WERI-Rb-1 (cell line): Measurements from ENCODE around the gene KIF17.

Experiments
- DNase-seq: peaks from one replicate; pipeline ENCODE4 v3.0.0-alpha.2; 2020
- H3K27ac ChIP-seq: fragments of 250-450 bp; sonication (Bioruptor Pico); 2 replicates; pipeline ENCODE4 v1.5.1; 2020; ENCODE audit warnings: mild to moderate bottlenecking, moderate library complexity
- H3K27me3 ChIP-seq: fragments of 250-450 bp; sonication (Bioruptor Pico); 2 replicates; pipeline ENCODE4 v1.5.1; 2021; ENCODE audit warnings: mild to moderate bottlenecking, low read depth, moderate library complexity; ENCODE audit not compliant: insufficient read depth, severe bottlenecking
- H3K36me3 ChIP-seq: fragments of 250-450 bp; sonication (Bioruptor Pico); 2 replicates; pipeline ENCODE4 v1.5.1; 2020; ENCODE audit warnings: mild to moderate bottlenecking, moderate library complexity
- H3K4me3 ChIP-seq: 2 replicates; pipeline ENCODE4 v1.5.1; 2011; ENCODE audit warnings: low read depth, mild to moderate bottlenecking, control low read depth, low read length
- H3K9me3 ChIP-seq: fragments of 250-450 bp; sonication (Bioruptor Pico); 2 replicates; pipeline ENCODE4 v1.5.1; 2021; ENCODE audit warnings: mild to moderate bottlenecking, moderate library complexity; ENCODE audit not compliant: severe bottlenecking
- CTCF ChIP-seq: IDR thresholded peaks from 2 replicates; pipeline ENCODE4 v1.5.1; 2011; ENCODE audit warnings: low read depth, mild to moderate bottlenecking, control low read depth, inconsistent platforms, low read length

KIF17 gene

GRCh38 chr1:20616847-20617487 lies 100.8 kb downstream of the KIF17 start:
- H3K9me3 ChIP-seq = no peaks in the 10 kb centered on the region
- no peak for DNase-seq
- H3K36me3 ChIP-seq = no peaks in the 10 kb centered on the region
- H3K27me3 ChIP-seq = no peaks in the 10 kb centered on the region
- TF ChIP-seq CTCF = no peak
- no peak overlapping the region for H3K27ac ChIP-seq
- H3K4me3 ChIP-seq = no peak overlapping the region

DNA sequence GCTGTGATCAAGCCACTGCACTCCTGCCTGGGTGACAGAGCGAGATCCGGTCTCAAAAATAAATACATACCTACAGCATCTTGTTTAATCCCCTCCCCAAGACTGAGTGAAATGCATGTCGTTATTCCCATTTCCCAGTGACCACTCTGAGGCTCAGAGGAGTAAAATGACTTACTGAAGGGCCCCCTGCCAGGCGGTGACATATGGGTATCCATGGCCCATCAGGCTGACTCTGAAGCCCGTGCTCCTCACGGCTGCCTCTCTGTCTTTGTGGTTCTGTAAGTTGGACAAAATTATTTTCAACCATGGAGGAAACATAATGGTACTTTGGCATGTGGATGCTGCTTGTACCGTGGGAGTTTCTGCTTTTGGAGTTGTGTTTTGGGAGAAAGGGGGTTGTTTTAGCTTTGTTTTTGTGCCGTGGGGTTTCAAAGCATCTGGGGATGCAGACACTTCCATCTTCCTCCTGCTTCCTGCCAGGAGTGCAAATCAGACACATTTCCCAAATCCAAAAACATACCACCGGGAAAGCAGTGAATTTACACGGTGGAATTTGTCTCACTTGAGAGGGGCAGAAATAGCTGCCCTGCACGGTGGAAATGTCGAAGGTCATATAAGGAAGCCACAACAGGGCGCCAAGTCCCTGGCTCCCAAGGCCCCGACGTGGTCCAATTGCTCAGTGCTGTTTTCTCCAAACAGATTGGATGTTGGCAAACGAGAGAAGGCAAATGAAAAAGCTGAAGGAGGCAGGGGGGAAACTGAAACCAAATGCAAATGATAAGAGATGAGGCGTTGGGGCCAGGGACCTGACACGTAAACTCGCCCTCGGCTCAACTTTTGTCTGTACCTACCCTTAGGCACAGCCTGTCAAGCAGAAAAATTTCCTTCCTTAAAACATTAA lies 101.6 kb downstream of the KIF17 start:
- no peak overlapping the region for H3K27ac ChIP-seq
- no peak for DNase-seq
- H3K4me3 ChIP-seq = no peak overlapping the region

GRCh38 chr1:20614131-20614579 lies 103.7 kb downstream of the KIF17 start:
- Histone ChIP-seq H3K27ac (peak overlapping the region; percentile 14; the same call in 1 of the 2 replicates), H3K36me3 (no peaks in the 10 kb centered on the region), H3K9me3 (peaks cover 3% of the 10 kb centered on the region), H3K27me3 (no peaks in the 10 kb centered on the region), H3K4me3 (no peak overlapping the region)
- DNase-seq = no peak
- no peak for TF ChIP-seq CTCF

More for the DNA sequence above, 101.6 kb downstream of the KIF17 start:
- Histone ChIP-seq H3K9me3 (peaks cover 3% of the 10 kb centered on the region), H3K36me3 (no peaks in the 10 kb centered on the region), H3K27me3 (no peaks in the 10 kb centered on the region)
- no peak for TF ChIP-seq CTCF
